Measurements from ENCODE around the gene MAP1B.

MAP1B gene

GRCh38 chr5:72210888-72211678 is 103.8 kb downstream of the MAP1B start:
- Histone ChIP-seq H3K27me3 (ENCODE audit: control insufficient read depth in 2 of 2, insufficient read depth in 2 of 2, low read length in 2 of 2) (no peaks in the 10 kb centered on the region), H3K36me3 (ENCODE audit: control insufficient read depth in 2 of 2, insufficient read depth in 2 of 2, low read length in 2 of 2) (no peaks in the 10 kb centered on the region), H3K9ac (ENCODE audit: low read depth in 1 of 2, low read length in 2 of 2) (no peak overlapping the region), H3K9me3 (ENCODE audit: control insufficient read depth in 2 of 2, low read length in 2 of 2) (no peaks in the 10 kb centered on the region), H3K4me1 (ENCODE audit: control insufficient read depth in 2 of 2, insufficient read depth in 2 of 2, low read length in 2 of 2) (peaks cover 0 to 4% of the 10 kb centered on the region in 2 donors), H3K27ac (ENCODE audit: low read depth in 2 of 2, low read length in 2 of 2) (no peak overlapping the region), H3K4me3 (ENCODE audit: low read length in 2 of 2) (no peak overlapping the region)

- H3K27me3 ChIP-seq (ENCODE audit: control insufficient read depth in 2 of 2, insufficient read depth in 2 of 2, low read length in 2 of 2), result no peaks in the 10 kb centered on the region
- H3K4me3 ChIP-seq (ENCODE audit: low read length in 2 of 2), result no peak overlapping the region
- no peaks in the 10 kb centered on the region for H3K36me3 ChIP-seq (ENCODE audit: control insufficient read depth in 2 of 2, insufficient read depth in 2 of 2, low read length in 2 of 2)
- H3K9me3 ChIP-seq (ENCODE audit: control insufficient read depth in 2 of 2, low read length in 2 of 2), result no peaks in the 10 kb centered on the region
- peaks cover 0 to 4% of the 10 kb centered on the region in 2 donors for H3K4me1 ChIP-seq (ENCODE audit: control insufficient read depth in 2 of 2, insufficient read depth in 2 of 2, low read length in 2 of 2)
- H3K27ac ChIP-seq (ENCODE audit: low read depth in 2 of 2, low read length in 2 of 2), result no peak overlapping the region
- H3K9ac ChIP-seq (ENCODE audit: low read depth in 1 of 2, low read length in 2 of 2), result no peak overlapping the region
Measured at GRCh38 chr5:72212171-72212570, 104.9 kb downstream of the MAP1B start.

GRCh38 chr5:72213482-72213881 is 106.2 kb downstream of the MAP1B start:
- H3K9me3 ChIP-seq (ENCODE audit: control insufficient read depth in 2 of 2, low read length in 2 of 2), result no peaks in the 10 kb centered on the region
- H3K36me3 ChIP-seq (ENCODE audit: control insufficient read depth in 2 of 2, insufficient read depth in 2 of 2, low read length in 2 of 2), result peaks cover 3 to 4% of the 10 kb centered on the region in 2 donors
- no peak overlapping the region for H3K4me3 ChIP-seq (ENCODE audit: low read length in 2 of 2)
- H3K27ac ChIP-seq (ENCODE audit: low read depth in 2 of 2, low read length in 2 of 2), result no peak overlapping the region
- H3K27me3 ChIP-seq (ENCODE audit: control insufficient read depth in 2 of 2, insufficient read depth in 2 of 2, low read length in 2 of 2), result no peaks in the 10 kb centered on the region
- no peak overlapping the region for H3K9ac ChIP-seq (ENCODE audit: low read depth in 1 of 2, low read length in 2 of 2)
- peaks cover 0 to 4% of the 10 kb centered on the region in 2 donors for H3K4me1 ChIP-seq (ENCODE audit: control insufficient read depth in 2 of 2, insufficient read depth in 2 of 2, low read length in 2 of 2)

- H3K9me3 ChIP-seq (ENCODE audit: control insufficient read depth in 2 of 2, low read length in 2 of 2), result no peaks in the 10 kb centered on the region
- H3K27ac ChIP-seq (ENCODE audit: low read depth in 2 of 2, low read length in 2 of 2), result no peak overlapping the region
- no peaks in the 10 kb centered on the region for H3K27me3 ChIP-seq (ENCODE audit: control insufficient read depth in 2 of 2, insufficient read depth in 2 of 2, low read length in 2 of 2)
- H3K9ac ChIP-seq (ENCODE audit: low read depth in 1 of 2, low read length in 2 of 2), result no peak overlapping the region
- no peak overlapping the region for H3K4me3 ChIP-seq (ENCODE audit: low read length in 2 of 2)
- peaks cover 6 to 11% of the 10 kb centered on the region in 2 donors for H3K36me3 ChIP-seq (ENCODE audit: control insufficient read depth in 2 of 2, insufficient read depth in 2 of 2, low read length in 2 of 2)
- H3K4me1 ChIP-seq (ENCODE audit: control insufficient read depth in 2 of 2, insufficient read depth in 2 of 2, low read length in 2 of 2), result peaks cover 0 to 4% of the 10 kb centered on the region in 2 donors
Measured at GRCh38 chr5:72214168-72214567, 106.9 kb downstream of the MAP1B start.

GRCh38 chr5:72216756-72217155 is 109.5 kb downstream of the MAP1B start:
- no peak overlapping the region for H3K4me3 ChIP-seq (ENCODE audit: low read length in 2 of 2)
- H3K36me3 ChIP-seq (ENCODE audit: control insufficient read depth in 2 of 2, insufficient read depth in 2 of 2, low read length in 2 of 2), result peaks cover 17 to 30% of the 10 kb centered on the region in 2 donors
- H3K9ac ChIP-seq (ENCODE audit: low read depth in 1 of 2, low read length in 2 of 2), result no peak overlapping the region
- H3K9me3 ChIP-seq (ENCODE audit: control insufficient read depth in 2 of 2, low read length in 2 of 2), result no peaks in the 10 kb centered on the region
- no peak overlapping the region for H3K27ac ChIP-seq (ENCODE audit: low read depth in 2 of 2, low read length in 2 of 2)
- H3K27me3 ChIP-seq (ENCODE audit: control insufficient read depth in 2 of 2, insufficient read depth in 2 of 2, low read length in 2 of 2), result no peaks in the 10 kb centered on the region
- no peaks in the 10 kb centered on the region for H3K4me1 ChIP-seq (ENCODE audit: control insufficient read depth in 2 of 2, insufficient read depth in 2 of 2, low read length in 2 of 2)

GRCh38 chr5:72221099-72221498 is 113.8 kb downstream of the MAP1B start:
- Histone ChIP-seq H3K36me3 (ENCODE audit: control insufficient read depth in 2 of 2, insufficient read depth in 2 of 2, low read length in 2 of 2) (peaks cover 38 to 57% of the 10 kb centered on the region in 2 donors), H3K27ac (ENCODE audit: low read depth in 2 of 2, low read length in 2 of 2) (no peak overlapping the region), H3K4me1 (ENCODE audit: control insufficient read depth in 2 of 2, insufficient read depth in 2 of 2, low read length in 2 of 2) (no peaks in the 10 kb centered on the region), H3K27me3 (ENCODE audit: control insufficient read depth in 2 of 2, insufficient read depth in 2 of 2, low read length in 2 of 2) (no peaks in the 10 kb centered on the region), H3K9me3 (ENCODE audit: control insufficient read depth in 2 of 2, low read length in 2 of 2) (no peaks in the 10 kb centered on the region), H3K4me3 (ENCODE audit: low read length in 2 of 2) (no peak overlapping the region), H3K9ac (ENCODE audit: low read depth in 1 of 2, low read length in 2 of 2) (no peak overlapping the region)

GRCh38 chr5:72221541-72221940 is 114.3 kb downstream of the MAP1B start:
- H3K4me1 ChIP-seq (ENCODE audit: control insufficient read depth in 2 of 2, insufficient read depth in 2 of 2, low read length in 2 of 2), result no peaks in the 10 kb centered on the region
- no peaks in the 10 kb centered on the region for H3K9me3 ChIP-seq (ENCODE audit: control insufficient read depth in 2 of 2, low read length in 2 of 2)
- H3K27me3 ChIP-seq (ENCODE audit: control insufficient read depth in 2 of 2, insufficient read depth in 2 of 2, low read length in 2 of 2), result no peaks in the 10 kb centered on the region
- H3K27ac ChIP-seq (ENCODE audit: low read depth in 2 of 2, low read length in 2 of 2), result no peak overlapping the region
- H3K4me3 ChIP-seq (ENCODE audit: low read length in 2 of 2), result no peak overlapping the region
- peaks cover 42 to 57% of the 10 kb centered on the region in 2 donors for H3K36me3 ChIP-seq (ENCODE audit: control insufficient read depth in 2 of 2, insufficient read depth in 2 of 2, low read length in 2 of 2)
- H3K9ac ChIP-seq (ENCODE audit: low read depth in 1 of 2, low read length in 2 of 2), result no peak overlapping the region

GRCh38 chr5:72222521-72222920 is 115.2 kb downstream of the MAP1B start:
- Histone ChIP-seq H3K4me3 (ENCODE audit: low read length in 2 of 2) (no peak overlapping the region), H3K36me3 (ENCODE audit: control insufficient read depth in 2 of 2, insufficient read depth in 2 of 2, low read length in 2 of 2) (peaks cover 47 to 62% of the 10 kb centered on the region in 2 donors), H3K27ac (ENCODE audit: low read depth in 2 of 2, low read length in 2 of 2) (no peak overlapping the region), H3K27me3 (ENCODE audit: control insufficient read depth in 2 of 2, insufficient read depth in 2 of 2, low read length in 2 of 2) (no peaks in the 10 kb centered on the region), H3K9me3 (ENCODE audit: control insufficient read depth in 2 of 2, low read length in 2 of 2) (no peaks in the 10 kb centered on the region), H3K4me1 (ENCODE audit: control insufficient read depth in 2 of 2, insufficient read depth in 2 of 2, low read length in 2 of 2) (no peaks in the 10 kb centered on the region), H3K9ac (ENCODE audit: low read depth in 1 of 2, low read length in 2 of 2) (no peak overlapping the region)

GRCh38 chr5:72223371-72223770 is 116.1 kb downstream of the MAP1B start:
- Histone ChIP-seq H3K36me3 (ENCODE audit: control insufficient read depth in 2 of 2, insufficient read depth in 2 of 2, low read length in 2 of 2) (peaks cover 45 to 61% of the 10 kb centered on the region in 2 donors), H3K9ac (ENCODE audit: low read depth in 1 of 2, low read length in 2 of 2) (no peak overlapping the region), H3K4me3 (ENCODE audit: low read length in 2 of 2) (no peak overlapping the region), H3K27ac (ENCODE audit: low read depth in 2 of 2, low read length in 2 of 2) (no peak overlapping the region), H3K4me1 (ENCODE audit: control insufficient read depth in 2 of 2, insufficient read depth in 2 of 2, low read length in 2 of 2) (no peaks in the 10 kb centered on the region), H3K27me3 (ENCODE audit: control insufficient read depth in 2 of 2, insufficient read depth in 2 of 2, low read length in 2 of 2) (no peaks in the 10 kb centered on the region), H3K9me3 (ENCODE audit: control insufficient read depth in 2 of 2, low read length in 2 of 2) (no peaks in the 10 kb centered on the region)

- H3K27ac ChIP-seq (ENCODE audit: low read depth in 2 of 2, low read length in 2 of 2), result no peak overlapping the region
- H3K36me3 ChIP-seq (ENCODE audit: control insufficient read depth in 2 of 2, insufficient read depth in 2 of 2, low read length in 2 of 2), result peaks cover 38 to 46% of the 10 kb centered on the region in 2 donors
- H3K4me1 ChIP-seq (ENCODE audit: control insufficient read depth in 2 of 2, insufficient read depth in 2 of 2, low read length in 2 of 2), result no peaks in the 10 kb centered on the region
Measured at GRCh38 chr5:72224946-72225463, 117.7 kb downstream of the MAP1B start.

More at GRCh38 chr5:72224946-72225463, 117.7 kb downstream of the MAP1B start:
- Histone ChIP-seq H3K9me3 (ENCODE audit: control insufficient read depth in 2 of 2, low read length in 2 of 2) (no peaks in the 10 kb centered on the region), H3K9ac (ENCODE audit: low read depth in 1 of 2, low read length in 2 of 2) (no peak overlapping the region), H3K4me3 (ENCODE audit: low read length in 2 of 2) (no peak overlapping the region), H3K27me3 (ENCODE audit: control insufficient read depth in 2 of 2, insufficient read depth in 2 of 2, low read length in 2 of 2) (no peaks in the 10 kb centered on the region)

Data from mucosa of rectum (tissue), 2 donors.